GM18520 (cell line): ENCODE measurements around the gene HSPBP1.
"Not testable (repeated sequence)": the region's sequence is repeated elsewhere in the genome, so short reads cannot be mapped to it uniquely, and the experiment has no call there.

Experiments used
- ATAC-seq: cut with Tn5 transposase; IDR thresholded peaks from one replicate; pipeline ENCODE4 v1.9.1; 2021; ENCODE audit not compliant: unreplicated experiment

The HSPBP1 gene, protein sequence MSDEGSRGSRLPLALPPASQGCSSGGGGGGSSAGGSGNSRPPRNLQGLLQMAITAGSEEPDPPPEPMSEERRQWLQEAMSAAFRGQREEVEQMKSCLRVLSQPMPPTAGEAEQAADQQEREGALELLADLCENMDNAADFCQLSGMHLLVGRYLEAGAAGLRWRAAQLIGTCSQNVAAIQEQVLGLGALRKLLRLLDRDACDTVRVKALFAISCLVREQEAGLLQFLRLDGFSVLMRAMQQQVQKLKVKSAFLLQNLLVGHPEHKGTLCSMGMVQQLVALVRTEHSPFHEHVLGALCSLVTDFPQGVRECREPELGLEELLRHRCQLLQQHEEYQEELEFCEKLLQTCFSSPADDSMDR

DNA sequence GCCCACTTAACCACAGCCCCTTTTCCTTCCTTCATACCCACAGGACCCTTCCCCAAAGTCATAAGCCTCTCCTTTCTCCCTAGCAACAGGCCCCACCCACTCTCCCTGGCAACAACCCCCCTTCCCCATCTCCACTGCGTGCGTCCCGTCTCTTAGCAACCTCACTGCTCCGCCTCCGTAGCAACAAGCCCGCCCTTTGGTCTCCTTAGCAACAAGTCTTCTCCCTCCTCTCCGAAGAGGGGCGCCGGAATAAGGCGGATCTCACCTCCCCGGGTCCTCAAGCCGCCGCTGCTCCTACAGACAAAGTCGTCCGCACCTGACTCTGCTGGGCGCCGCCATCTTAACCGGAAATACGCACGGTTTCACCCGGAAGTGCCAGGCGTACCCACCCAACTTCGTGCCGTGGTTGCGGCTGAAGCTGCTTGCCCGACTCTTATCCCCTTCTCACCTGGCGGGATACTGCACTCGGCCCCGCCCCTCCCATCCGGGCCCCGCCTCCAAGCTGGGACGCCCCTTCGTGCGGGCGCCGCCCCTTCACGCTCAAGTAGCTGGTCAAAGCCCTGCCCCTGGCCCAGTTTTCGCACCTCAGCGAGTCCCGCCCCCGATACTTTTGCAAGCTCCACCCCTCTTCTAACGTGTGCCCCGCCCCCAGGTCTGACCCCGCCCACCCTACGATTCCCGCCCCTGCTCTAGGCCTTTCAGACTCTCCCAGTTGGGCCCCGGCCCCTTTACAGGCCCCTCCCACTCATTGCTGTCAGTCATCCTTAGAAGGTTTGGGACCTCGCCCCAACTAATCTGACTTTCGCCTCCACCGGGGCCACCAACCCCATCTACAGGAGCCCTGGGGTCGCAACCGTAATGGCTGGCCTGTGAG, at the start of gene HSPBP1:
HSPBP1 (minus strand) TSS at position 341 of the 874 bp plus-strand sequence. CDS start 502 bp downstream, outside the sequence.
- ATAC-seq: peak; percentile 60

DNA sequence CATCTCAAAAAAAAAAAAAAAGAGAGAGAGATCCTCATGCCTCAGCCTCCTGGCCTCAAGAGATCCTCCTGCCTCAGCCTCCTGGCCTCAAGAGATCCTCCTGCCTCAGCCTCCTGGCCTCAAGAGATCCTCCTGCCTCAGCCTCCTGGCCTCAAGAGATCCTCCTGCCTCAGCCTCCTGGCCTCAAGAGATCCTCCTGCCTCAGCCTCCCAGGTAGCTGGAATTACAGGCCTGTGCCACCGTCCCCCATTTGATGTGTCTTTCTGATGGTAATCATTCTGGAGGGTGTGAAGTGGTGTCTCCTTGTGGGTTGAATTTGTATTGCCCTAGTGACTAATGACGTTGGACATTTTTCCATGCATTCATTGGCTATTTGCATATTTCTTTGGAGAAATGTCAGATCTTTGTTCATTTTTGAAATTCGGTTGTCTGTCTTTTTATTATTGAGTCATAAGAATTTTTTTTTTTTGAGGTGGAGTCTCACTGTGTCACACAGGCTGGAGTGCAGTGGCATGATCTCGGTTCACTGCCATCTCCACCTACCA, 48.9 kb upstream of the HSPBP1 start:
- ATAC-seq: not testable (repeated sequence)

DNA sequence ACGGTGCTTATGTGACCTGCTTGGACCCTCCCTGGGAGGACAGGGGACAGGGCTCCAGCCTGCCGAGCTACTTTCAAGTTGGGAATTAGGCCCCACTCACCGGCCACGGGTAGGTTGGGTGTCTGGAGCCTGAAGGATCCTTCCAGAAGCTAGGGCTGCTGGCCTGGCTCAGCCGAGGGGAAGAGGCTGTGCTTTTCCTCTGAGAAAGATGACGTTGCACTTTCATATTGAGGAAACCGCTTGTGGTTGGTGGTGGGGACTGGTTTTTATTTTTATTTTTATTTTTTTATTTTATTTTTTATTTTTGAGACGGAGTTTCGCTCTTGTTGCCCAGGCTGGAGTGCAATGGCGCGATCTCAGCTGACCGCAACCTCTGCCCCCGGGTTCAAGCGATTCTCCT, 45.3 kb upstream of the HSPBP1 start, which contains the start of gene TMEM150B:
TMEM150B (minus strand) TSS at position 170 of the 400 bp plus-strand sequence. CDS start 4,305 bp downstream, outside the sequence.
- no peak for ATAC-seq

DNA sequence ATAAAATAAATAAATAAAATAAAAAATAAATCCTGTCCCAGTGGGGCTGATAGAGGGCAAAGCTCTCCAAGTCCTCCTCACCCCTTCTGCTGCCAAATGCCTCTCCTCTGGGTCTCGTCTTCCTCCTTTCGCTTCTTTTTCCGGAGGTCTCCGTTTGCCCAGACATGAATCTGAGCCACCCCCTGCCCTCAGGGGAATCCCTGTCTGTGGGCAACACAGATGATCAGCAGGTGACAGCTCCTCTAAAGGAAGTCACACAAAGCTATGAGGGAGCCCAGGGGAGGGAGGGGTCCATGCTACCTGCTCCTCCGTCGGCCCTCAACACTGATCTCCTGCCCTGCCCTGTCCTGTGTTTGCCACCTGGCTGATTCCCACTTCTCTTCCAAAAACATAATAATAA, 44.8 kb upstream of the HSPBP1 start:
- no peak for ATAC-seq

DNA sequence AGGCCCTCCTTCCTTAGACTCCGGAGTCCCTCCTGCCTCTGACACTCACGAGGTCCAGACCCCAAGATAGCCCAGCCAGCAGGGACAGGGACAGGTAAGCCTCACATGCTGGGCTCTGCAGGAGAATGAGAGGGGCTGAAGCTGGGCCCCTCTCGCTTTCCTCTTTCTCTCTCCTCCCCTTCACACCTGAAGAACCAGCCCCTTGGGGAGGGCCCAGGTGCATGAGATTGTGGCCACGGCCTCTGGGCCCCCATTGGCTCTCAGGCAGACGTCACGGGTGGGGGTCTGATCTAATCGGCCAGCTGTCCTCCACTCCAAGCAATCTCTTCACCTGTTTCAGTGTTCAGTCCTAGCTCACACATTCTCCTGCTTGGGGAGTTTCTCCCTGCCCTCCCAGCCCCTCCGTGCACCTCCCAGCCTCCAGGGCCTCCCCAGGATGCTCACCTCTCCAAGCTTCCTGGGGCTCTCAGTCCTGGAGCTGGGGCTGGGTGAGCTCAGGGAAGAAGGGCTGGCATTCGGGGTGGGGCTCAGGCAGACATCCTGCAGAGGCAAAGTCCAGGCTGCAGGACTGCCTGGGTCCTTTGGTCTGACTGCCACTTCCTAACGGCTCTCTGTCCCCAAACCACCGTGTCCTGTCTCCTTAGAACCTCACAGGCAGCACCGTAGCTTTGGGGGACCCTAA, 42.4 kb upstream of the HSPBP1 start:
- no peak for ATAC-seq

DNA sequence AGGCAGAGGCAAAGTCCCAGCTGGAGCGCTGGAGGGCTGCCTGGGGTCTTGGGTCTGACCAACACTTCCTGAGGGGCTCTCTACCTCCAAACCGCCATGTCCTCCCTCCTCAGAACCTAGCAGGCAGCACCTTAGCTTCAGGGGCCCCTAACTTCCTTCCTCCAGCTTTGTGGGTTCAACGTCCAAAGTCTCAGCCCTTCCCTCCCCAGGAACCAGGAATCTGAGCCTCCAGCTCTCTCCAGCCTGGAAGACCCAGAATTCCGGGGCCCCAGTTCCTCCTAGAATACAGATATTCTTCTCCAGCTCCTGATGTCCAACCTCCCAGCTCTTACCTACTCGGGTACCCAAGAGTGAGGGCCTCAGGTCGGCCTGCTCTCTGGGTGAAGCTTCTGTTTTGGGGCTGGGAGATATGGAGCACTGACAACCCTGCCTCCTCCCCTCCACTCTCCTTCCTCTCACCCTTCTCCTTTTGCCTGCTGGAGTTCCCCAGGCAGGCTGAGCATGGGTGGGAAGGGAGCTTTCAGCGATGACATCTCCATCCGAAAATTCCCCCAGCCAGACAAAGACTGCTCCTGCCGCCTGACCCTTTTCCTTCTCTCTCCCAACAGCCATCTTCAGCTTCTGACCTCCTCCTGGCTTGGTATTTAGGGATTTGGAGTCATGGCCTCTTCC, 41.7 kb upstream of the HSPBP1 start:
- no peak for ATAC-seq

DNA sequence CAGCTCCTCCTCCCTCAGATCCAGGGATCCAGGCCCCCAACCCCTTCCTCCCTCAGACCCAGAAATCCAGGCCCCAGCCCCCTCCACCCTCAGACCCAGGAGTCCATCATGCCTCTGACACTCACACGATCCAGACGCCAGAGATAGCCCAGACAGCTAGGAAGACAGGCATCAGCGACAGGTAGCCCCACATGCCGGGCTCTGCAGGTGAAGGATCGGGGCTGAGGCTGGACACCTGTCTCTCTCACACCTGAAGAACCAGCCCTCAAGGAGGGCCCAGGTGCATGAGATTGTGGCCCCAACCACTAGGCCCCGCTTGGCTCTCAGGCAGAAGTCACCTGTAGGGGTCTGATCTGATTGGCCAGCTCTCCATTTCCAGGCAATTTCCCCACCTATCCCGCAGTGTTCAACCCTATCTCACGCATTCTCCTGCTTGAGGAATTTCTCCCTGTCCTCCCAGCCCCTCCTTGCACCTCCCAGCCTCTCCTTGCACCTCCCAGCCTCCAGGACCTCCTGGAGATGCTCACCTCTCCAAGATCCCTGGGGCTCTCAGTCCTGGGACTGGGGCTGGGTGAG, 41.0 kb upstream of the HSPBP1 start:
- ATAC-seq: no peak

DNA sequence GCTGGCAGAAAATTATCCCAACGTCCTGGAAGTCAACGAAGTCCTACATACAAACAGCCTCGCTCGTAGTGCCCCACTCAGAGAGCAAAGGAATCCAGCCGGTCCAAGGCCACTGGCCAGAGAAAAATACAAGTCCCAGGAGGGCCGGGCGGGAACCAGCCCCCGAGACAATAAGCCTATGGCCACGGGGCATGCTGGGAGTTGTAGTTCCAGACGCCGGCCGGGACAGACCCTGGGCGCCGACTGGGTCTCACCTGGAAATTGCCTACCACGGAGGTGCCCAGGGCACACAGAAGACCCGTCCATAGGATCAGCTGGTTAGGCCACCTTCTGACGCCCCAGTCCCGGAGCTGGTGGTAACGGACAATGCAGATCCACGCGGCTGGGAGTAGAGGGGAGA, 39.9 kb upstream of the HSPBP1 start:
- no peak for ATAC-seq

DNA sequence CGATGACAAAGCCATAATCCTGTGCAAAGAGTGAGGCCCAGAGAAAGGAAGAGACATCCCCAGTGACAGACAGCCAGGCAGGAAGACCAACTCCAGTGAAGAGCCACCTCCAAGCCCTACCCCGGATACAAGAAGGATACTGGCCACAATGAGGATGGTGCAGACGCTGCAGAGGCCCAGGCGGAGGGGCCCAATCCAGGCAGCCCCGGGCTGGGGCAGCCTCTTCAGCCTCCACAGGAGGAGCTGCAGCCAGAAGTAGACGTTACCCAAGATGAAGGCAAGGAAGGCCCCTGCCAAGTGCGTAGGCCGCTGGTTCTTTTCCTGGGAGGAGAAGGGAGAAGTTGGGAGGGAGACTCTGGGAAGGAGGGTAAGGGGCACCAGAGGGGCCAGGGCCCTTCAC, 36.7 kb upstream of the HSPBP1 start:
- no peak for ATAC-seq

DNA sequence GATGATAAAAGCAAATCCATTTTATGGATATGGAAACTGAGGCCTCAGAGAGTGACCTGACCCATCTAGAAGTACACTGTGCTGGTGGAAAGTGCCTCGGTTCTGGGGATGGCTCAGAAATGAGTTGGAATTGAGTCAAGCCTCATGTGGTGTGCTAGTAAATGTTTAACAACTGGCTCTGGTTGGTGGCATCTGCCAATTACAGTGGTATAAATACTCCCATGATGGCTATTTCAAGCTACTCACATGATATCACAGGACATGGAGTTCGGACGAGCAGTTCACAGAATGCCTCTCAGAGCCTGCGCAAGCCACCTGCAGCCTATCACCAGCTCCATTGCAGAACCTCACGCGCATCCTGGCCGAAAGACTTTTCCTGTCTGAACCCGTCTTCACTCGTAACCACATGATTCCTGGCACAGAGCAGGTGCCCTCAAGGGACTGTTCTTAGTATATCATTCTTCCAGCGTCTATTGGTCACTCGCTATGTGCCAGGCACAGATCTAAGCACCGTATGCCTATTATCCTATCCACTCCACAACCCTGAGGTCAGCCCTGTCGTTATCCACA, 36.1 kb upstream of the HSPBP1 start:
- no peak for ATAC-seq

DNA sequence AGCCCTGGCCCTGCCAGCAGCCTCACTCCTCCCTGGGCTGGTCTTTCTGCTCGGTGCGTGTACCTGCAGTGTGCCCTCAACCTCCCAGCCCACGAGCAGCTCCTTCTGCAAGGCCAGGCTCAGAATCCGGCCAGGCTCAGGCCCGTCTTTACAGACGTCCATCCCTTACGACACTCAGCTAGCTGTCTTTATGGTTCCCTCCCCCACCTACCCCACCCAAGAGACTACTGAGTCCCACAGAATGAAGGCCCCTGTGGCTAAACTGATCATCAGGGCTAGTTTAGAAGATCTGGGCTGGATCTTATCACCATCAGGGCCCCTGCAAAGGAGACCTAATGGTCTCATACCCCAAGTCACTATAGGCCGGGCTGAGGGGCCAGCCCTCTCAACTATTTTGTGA, 34.5 kb upstream of the HSPBP1 start:
- ATAC-seq: no peak

DNA sequence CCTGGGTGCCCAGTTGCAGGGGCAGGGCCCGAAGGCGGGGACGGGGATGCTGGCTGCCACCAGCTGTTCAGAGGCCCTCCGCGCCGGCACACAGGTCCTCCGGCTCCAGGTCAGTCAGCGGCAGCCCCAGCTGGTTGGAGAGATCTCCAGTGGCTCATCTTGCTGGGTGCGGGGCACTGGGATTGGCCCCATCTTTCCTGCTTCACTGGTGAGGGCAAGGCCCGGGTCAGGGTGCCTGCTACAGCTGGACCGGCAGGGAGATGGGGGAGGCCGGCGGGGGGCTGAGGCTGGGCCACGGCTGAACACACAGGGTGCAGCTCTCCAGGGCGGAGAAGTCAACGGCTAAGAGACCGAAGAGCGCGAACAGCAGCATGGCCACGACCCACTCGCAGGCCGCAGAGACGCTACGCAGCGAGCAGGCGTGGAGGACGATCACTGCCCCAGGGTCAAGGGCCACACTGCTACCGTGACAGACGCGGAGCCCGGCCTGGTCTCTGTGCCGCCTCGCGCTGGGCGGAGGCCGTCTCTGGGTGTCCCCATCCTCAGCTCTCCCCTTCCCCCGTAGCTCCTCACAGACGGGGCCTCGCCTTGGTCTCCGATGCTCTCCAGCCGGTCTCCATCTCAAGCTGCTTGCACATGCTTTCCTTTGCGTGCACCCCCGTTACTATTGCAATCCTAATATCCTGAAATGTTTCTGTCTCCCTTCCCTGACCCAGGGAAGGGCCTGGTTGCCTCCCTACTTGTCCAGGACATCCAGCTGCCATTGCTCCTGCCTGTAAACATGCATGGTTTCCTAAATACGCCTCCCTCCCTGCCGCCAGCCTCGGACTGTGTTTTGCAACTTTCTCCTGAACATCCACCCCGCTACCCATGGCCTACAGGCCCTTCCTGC, 33.0 kb upstream of the HSPBP1 start:
- ATAC-seq: no peak

DNA sequence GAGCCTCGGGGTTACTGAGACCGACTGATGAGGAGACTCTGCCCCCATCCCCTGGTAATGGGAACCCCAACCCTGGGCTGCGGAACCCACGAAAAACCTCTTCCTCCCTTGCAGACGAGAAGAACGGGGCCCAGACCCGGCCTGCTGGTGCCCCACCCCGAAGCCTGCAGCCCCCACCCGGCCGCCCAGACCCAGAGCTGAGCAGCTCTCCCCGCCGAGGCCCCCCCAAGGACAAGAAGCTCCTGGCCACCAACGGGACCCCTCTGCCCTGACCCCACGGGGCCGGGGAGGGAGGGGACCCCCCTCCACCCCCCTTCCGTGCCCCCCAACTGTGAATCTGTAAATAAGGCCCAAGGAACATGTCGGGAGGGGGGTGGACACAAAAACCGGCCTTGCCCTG, 31.9 kb upstream of the HSPBP1 start:
- no peak for ATAC-seq

DNA sequence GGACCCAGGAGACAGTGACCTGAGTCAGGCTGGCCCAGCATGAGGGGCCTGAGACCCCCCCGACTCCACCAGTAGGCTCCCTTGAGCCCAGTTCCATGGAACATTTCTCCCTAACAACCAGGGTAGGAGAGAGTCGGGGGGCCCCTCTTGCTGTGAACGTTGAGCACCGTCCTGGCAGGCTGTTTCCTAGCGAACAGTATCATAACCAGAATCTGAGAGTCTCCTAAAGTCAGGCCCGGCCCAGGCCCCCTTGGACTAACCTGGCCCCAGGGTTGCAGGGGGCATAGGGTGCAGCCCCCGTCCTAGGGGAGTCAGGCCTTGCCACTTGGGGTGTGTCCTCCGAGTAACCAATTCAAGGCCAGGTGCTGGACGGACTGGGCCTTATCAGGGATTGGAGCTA, 31.5 kb upstream of the HSPBP1 start:
- ATAC-seq: no peak

DNA sequence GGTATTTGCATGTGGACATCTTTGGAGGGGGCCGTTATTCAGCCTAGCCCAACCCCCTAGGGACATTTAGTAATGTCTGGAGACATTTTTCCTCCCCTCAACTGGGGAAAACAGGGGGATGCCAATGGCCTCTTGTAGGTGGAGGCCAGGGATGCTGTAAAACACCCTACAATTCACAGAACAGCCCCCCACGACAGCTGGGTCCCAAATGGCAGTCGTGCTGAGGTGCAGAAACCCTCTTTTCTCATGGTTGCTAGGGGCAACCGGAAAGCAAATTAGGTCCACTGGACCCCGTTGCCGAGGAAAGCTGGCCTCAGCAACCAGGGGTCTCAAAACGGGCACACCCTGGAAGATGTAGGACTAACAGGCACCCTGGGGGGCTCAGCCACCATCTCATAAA, 30.6 kb upstream of the HSPBP1 start:
- ATAC-seq: no peak

DNA sequence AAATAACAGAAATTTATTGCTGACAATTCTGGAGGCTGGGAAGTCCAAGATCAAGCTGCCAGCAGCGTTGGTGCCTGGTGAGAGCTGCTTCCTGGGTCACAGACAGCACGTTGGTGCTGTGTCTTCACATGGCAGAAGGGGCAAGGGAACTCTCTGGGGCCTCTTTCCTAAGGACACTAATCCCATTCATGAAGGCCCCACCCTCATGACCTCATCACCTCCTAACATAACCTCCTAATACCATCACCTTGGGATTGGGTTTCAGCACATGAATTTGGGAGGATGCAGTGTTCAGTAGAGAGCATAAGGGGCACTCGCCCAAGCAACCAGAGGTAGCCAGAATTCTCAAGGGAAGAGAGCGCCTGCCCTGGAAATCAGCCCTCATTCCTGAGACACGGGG, 29.5 kb upstream of the HSPBP1 start:
- ATAC-seq: no peak

DNA sequence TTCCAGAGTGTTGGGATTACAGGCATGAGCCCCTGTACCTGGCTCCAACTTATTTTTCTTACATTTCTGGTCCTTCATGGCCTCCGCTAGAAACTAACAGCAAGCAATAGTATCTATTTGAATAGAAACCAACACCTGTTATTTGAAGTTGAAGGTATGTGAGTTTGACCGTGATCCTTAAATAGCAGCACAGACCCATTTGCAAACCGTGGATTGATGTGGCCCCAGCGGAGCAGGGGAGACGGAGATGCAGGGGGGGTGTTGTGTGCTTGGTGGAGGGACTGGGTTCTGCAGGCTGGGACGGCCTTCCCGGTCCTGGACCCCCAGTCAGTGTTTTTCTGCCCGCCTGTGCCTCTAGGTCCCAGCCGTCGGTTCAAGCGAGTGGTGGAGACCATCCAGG, 28.4 kb upstream of the HSPBP1 start:
- ATAC-seq: no peak

DNA sequence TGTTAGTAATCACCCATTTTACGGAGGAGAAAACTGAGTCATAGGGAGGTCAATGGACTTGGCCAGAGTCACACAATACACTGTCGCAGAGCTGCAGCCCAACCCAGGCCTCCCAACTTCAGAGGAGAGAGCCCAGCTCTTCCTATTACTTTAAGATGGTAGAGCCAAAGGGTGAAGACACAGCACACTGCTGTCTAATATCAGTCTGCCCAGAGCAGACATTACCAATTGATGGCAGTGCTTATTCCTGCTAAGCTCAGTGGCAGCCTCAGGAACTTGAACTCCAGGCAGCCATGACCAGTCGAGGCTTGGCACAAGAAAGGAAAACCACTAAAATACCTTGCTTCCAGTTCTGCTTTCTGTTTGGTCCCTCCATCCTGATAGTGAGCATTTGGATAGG, 26.8 kb upstream of the HSPBP1 start:
- no peak for ATAC-seq

DNA sequence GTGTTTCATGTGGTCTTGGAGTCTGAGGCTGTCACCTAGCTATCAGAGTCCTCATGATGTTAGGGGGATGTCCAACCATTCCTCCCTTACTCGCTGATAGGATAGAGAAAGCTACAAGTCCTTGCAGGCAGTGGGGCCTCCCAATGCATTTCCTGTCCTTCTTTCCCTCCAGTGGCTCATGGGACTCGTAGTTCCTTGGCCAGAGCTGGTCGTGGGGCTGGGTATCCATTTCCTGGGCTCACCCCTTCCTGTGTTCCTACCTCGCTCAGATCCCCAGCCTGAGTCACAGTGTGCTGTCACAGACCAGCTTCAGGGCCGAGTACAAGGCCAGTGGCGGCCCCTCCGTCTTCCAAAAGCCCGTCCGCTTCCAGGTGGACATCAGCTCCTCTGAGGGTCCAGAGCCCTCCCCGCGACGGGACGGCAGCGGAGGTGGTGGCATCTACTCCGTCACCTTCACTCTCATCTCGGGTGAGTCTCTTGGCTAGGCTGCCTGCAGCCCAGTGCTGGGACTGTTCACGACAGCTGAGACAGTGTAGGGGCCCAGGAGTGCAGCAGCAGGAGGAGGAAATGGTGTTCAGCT, 26.2 kb upstream of the HSPBP1 start:
- no peak for ATAC-seq
